SK-N-SH (cell line): ENCODE measurements around the gene DCUN1D3. TPM values are rescaled to one million over a fixed set of nuclear protein-coding genes. Genes with fewer than 3 reads are reported as not detected.

Experiments used
- CTCF ChIA-PET: fragments of 300-600, 350-600 bp; formaldehyde crosslinking; extraction: SDS; loops from one replicate; lab custom pipeline; 2021; lab: Yijun Ruan, JAX
- POLR2A ChIA-PET: fragments of 350-600 bp; sonication (Branson Sonifier 250); formaldehyde crosslinking; extraction: SDS; loops from one replicate; lab custom pipeline; 2020; ENCODE audit warnings: antibody characterized with exemption, inconsistent platforms; lab: Yijun Ruan, JAX
- DNase-seq: peaks from one replicate; pipeline ENCODE4 v3.0.0; 2012
- H2AFZ ChIP-seq: fragments of 200-600 bp; sonication (generic); 2 replicates; pipeline ENCODE4 v1.8.1; 2016; ENCODE audit warnings: antibody characterized with exemption, mild to moderate bottlenecking, low read depth
- H3F3A ChIP-seq: fragments of 200-600 bp; sonication (generic); replicated peaks from 2 replicates; pipeline ENCODE3; 2016; ENCODE audit warnings: antibody characterized with exemption, mild to moderate bottlenecking; ENCODE audit not compliant: insufficient read depth
- H3K27ac ChIP-seq, 2 experiments: fragments of 200-500 bp in 1 of 2; fragments of 200-600 bp in 1 of 2; sonication (Bioruptor generic) in 1 of 2; sonication (generic), shearing (Covaris generic) in 1 of 2; 2 replicates each; pipeline versions ENCODE4 v1.5.1 to v1.6.1; 2014 to 2016; ENCODE audit warnings: low read depth in 2 of 2, inconsistent platforms in 1 of 2, low read length in 1 of 2, mild to moderate bottlenecking in 1 of 2, mixed read lengths in 1 of 2
- H3K27me3 ChIP-seq: fragments of 200-600 bp; sonication (generic), shearing (Covaris generic); 2 replicates; pipeline ENCODE4 v1.6.1; 2016; ENCODE audit warnings: mixed run types; ENCODE audit not compliant: insufficient read depth
- H3K36me3 ChIP-seq, 2 experiments: fragments of 200-500 bp in 1 of 2; fragments of 200-600 bp in 1 of 2; sonication (Bioruptor generic) in 1 of 2; sonication (generic) in 1 of 2; replicated peaks in 1 of 2; 2 replicates each; pipeline versions ENCODE3 to v1.5.1; 2014 to 2016; ENCODE audit warnings: low read length in 1 of 2, mild to moderate bottlenecking in 1 of 2; ENCODE audit not compliant: insufficient read depth in 2 of 2, control insufficient read depth in 1 of 2
- H3K4me1 ChIP-seq, 2 experiments: fragments of 200-500 bp in 1 of 2; fragments of 200-600 bp in 1 of 2; sonication (Bioruptor generic) in 1 of 2; sonication (generic), shearing (Covaris generic) in 1 of 2; 2 replicates each; pipeline versions ENCODE4 v1.5.1 to v1.6.1; 2014 to 2016; ENCODE audit warnings: low read depth in 1 of 2, low read length in 1 of 2, mixed run types in 1 of 2; ENCODE audit not compliant: insufficient read depth in 2 of 2, control insufficient read depth in 1 of 2
- H3K4me2 ChIP-seq: fragments of 200-600 bp; sonication (generic), shearing (Covaris generic); 2 replicates; pipeline ENCODE4 v1.6.1; 2017; ENCODE audit warnings: mixed run types
- H3K4me3 ChIP-seq, 2 experiments: fragments of 200-500 bp in 1 of 2; fragments of 200-600 bp in 1 of 2; sonication (Bioruptor generic) in 1 of 2; sonication (generic), shearing (Covaris generic) in 1 of 2; 2 replicates each; pipeline versions ENCODE4 v1.5.1 to v1.8.1; 2014 to 2016; ENCODE audit warnings: low read depth in 2 of 2, inconsistent platforms in 1 of 2, low read length in 1 of 2, mild to moderate bottlenecking in 1 of 2, mixed read lengths in 1 of 2, moderate library complexity in 1 of 2
- H3K79me2 ChIP-seq: fragments of 200-600 bp; sonication (generic); 2 replicates; pipeline ENCODE4 v1.8.1; 2017; ENCODE audit warnings: mild to moderate bottlenecking; ENCODE audit not compliant: insufficient read depth
- H3K9ac ChIP-seq: fragments of 200-600 bp; sonication (generic); 2 replicates; pipeline ENCODE4 v1.6.1; 2017; ENCODE audit warnings: mixed run types
- H3K9me2 ChIP-seq: fragments of 200-600 bp; sonication (generic); 2 replicates; pipeline ENCODE4 v1.6.1; 2017; ENCODE audit warnings: mixed run types
- H3K9me3 ChIP-seq: fragments of 200-600 bp; sonication (generic); 2 replicates; pipeline ENCODE4 v1.6.1; 2017; ENCODE audit warnings: mixed run types, mild to moderate bottlenecking, moderate library complexity
- H4K20me1 ChIP-seq: fragments of 200-600 bp; sonication (generic); 2 replicates; pipeline ENCODE4 v1.6.1; 2017; ENCODE audit warnings: mild to moderate bottlenecking, mixed run types; ENCODE audit not compliant: insufficient read depth
- CTCF ChIP-seq: fragments of 200-600 bp; sonication (generic); IDR thresholded peaks from 2 replicates; pipeline ENCODE4 v1.6.1; 2017; ENCODE audit warnings: antibody characterized with exemption, mild to moderate bottlenecking, moderate library complexity
- FOSL2 ChIP-seq: IDR thresholded peaks from 2 replicates; pipeline ENCODE4 v1.4.0; 2012; ENCODE audit warnings: low read depth, mild to moderate bottlenecking, moderate library complexity, borderline replicate concordance
- FOXJ3 ChIP-seq: sonication (generic); formaldehyde crosslinking; IDR thresholded peaks from 2 replicates; pipeline ENCODE4 v1.5.1; 2020; ENCODE audit warnings: mild to moderate bottlenecking, missing genetic modification reagents
- MAX ChIP-seq: IDR thresholded peaks from 2 replicates; pipeline ENCODE4 v1.4.0; 2012; ENCODE audit warnings: low read depth
- MEF2A ChIP-seq: IDR thresholded peaks from 2 replicates; pipeline ENCODE4 v1.4.0; 2012; ENCODE audit warnings: low read depth, borderline replicate concordance
- PBX3 ChIP-seq: IDR thresholded peaks from 2 replicates; pipeline ENCODE4; 2012
- RCOR1 ChIP-seq: fragments of 150-350 bp; IDR thresholded peaks from 2 replicates; pipeline ENCODE4 v1.6.1; 2017; ENCODE audit warnings: antibody characterized with exemption, low read length
- REST ChIP-seq: IDR thresholded peaks from 2 replicates; pipeline ENCODE4 v1.6.1; 2012; ENCODE audit warnings: mild to moderate bottlenecking, low read depth, low read length, moderate library complexity
- RFX5 ChIP-seq: IDR thresholded peaks from 2 replicates; pipeline ENCODE4 v1.6.1; 2012; ENCODE audit warnings: mild to moderate bottlenecking, improper control_type of control experiment, low read length
- SIN3A ChIP-seq: IDR thresholded peaks from 2 replicates; pipeline ENCODE4 v1.6.1; 2012; ENCODE audit warnings: low read depth, mild to moderate bottlenecking, low read length, moderate library complexity, borderline replicate concordance
- SMC3 ChIP-seq: IDR thresholded peaks from 2 replicates; pipeline ENCODE4 v1.6.1; 2012; ENCODE audit warnings: low read depth, low read length, improper control_type of control experiment
- TCF12 ChIP-seq: IDR thresholded peaks from 2 replicates; pipeline ENCODE4 v1.4.0; 2012
- TEAD4 ChIP-seq: IDR thresholded peaks from 2 replicates; pipeline ENCODE4 v1.4.0; 2012; ENCODE audit warnings: mild to moderate bottlenecking, borderline replicate concordance; ENCODE audit not compliant: insufficient read depth
- ZBTB33 ChIP-seq: IDR thresholded peaks from 2 replicates; pipeline ENCODE4 v1.4.0; 2012; ENCODE audit warnings: low read depth, borderline replicate concordance
- WGBS: methylation state at CpG from one replicate; pipeline ENCODE4 v1.1.6; 2017; ENCODE audit warnings: low lambda C conversion rate; 5-methylcytosine and 5-hydroxymethylcytosine counted together
- polyA plus RNA-seq, 3 experiments: library from polyadenylated mRNA; depleted of rRNA; stranded (reverse); fragments of >200 nt; gene quantifications; 2 replicates each; pipeline ENCODE4 v1.2.3, GENCODE V29; 2012

DCUN1D3 gene
- polyA plus RNA-seq, 1 of the 3 experiments (the other 2 are of a cell fraction): 4.7 TPM

- TF ChIP-seq FOXJ3 (CRISPR knock-in tag): no peak
- TF ChIP-seq CTCF: no peak
- TF ChIP-seq SMC3: no peak
- no peak for TF ChIP-seq TCF12
- no peak for TF ChIP-seq RFX5
- no peak for TF ChIP-seq MEF2A
- H3K9ac ChIP-seq: no peak overlapping the region
- CTCF ChIA-PET: interaction anchor here (0.8 to 5.1 kb wide), 5 partner anchors 15 to 235 kb away, joined by 3 to 50 read pairs (median 4); no protein-coding TSS in a partner anchor
- WGBS: 75% methylated on average over 2 of the region's 2 CpGs
- peaks cover 35 to 37% of the 10 kb centered on the region in 2 experiments for H3K36me3 ChIP-seq
- no peak overlapping the region for H3K27ac ChIP-seq
- H3K9me2 ChIP-seq: no peaks in the 10 kb centered on the region
- no peak overlapping the region for H3K4me2 ChIP-seq
- H2AFZ ChIP-seq: no peak overlapping the region
- peaks cover 0 to 4% of the 10 kb centered on the region in 2 experiments; a peak in 2 of 4 replicates for H3K4me1 ChIP-seq
- H3K4me3 ChIP-seq: no peak overlapping the region
- no peaks in the 10 kb centered on the region for H3K9me3 ChIP-seq
- no peaks in the 10 kb centered on the region for H4K20me1 ChIP-seq
- H3K27me3 ChIP-seq: no peaks in the 10 kb centered on the region
- peaks cover 7% of the 10 kb centered on the region for H3F3A ChIP-seq
- H3K79me2 ChIP-seq: no peaks in the 10 kb centered on the region
- DNase-seq: no peak
- POLR2A ChIA-PET: interaction anchor here (0.6 kb wide), 1 partner anchor 50 kb away, joined by 3 read pairs; no protein-coding TSS in a partner anchor
Measured at GRCh38 chr16:20847550-20847949, 52.6 kb downstream of the DCUN1D3 start.

- Histone ChIP-seq H3K4me2 (no peak overlapping the region), H3K27ac (no peak overlapping the region), H2AFZ (no peak overlapping the region), H4K20me1 (no peaks in the 10 kb centered on the region), H3K9me3 (no peaks in the 10 kb centered on the region), H3F3A (peaks cover 3% of the 10 kb centered on the region), H3K9me2 (no peaks in the 10 kb centered on the region), H3K36me3 (peaks cover 31 to 38% of the 10 kb centered on the region in 2 experiments), H3K79me2 (no peaks in the 10 kb centered on the region), H3K9ac (no peak overlapping the region), H3K27me3 (no peaks in the 10 kb centered on the region), H3K4me1 (no peaks in the 10 kb centered on the region; a peak in 1 of 4 replicates), H3K4me3 (no peak overlapping the region)
- no peak for DNase-seq
- POLR2A ChIA-PET: no interaction called here
- CTCF ChIA-PET: interaction anchor here (1.2 to 5.1 kb wide), 4 partner anchors 14 to 1474 kb away, joined by 3 to 50 read pairs (median 4); no protein-coding TSS in a partner anchor
- TF ChIP-seq CTCF (no peak), ZBTB33 (no peak), RCOR1 (no peak), FOSL2 (no peak), TEAD4 (no peak), SIN3A (no peak), TCF12 (no peak), PBX3 (no peak), MEF2A (no peak), REST (no peak), MAX (no peak)
Measured at GRCh38 chr16:20846551-20846950, 53.6 kb downstream of the DCUN1D3 start.
